A549 (cell line): ENCODE results near the gene ERH. TPM values are rescaled to one million over a fixed set of nuclear protein-coding genes. Genes with fewer than 3 reads are reported as not detected.

ENCODE experiments used
- ATAC-seq, 2 experiments: fragments of 200-7000 bp in 1 of 2; fragments of >200 bp in 1 of 2; cut with Nextera tagmentation in 1 of 2; cut with Tn5 transposase in 1 of 2; 3 replicates each; pipeline versions ENCODE4 v1.8.0 to v1.9.1; 2018 to 2020; ENCODE audit warnings: mild to moderate bottlenecking in 1 of 2, moderate library complexity in 1 of 2
- CTCF ChIA-PET: fragments of 300-600 bp; sonication (Branson Sonifier 250); formaldehyde crosslinking; extraction: SDS; loops from one replicate; lab custom pipeline; 2021; ENCODE audit warnings: antibody characterized with exemption, inconsistent platforms; lab: Yijun Ruan, JAX
- POLR2A ChIA-PET: fragments of 350-600 bp; formaldehyde crosslinking; extraction: SDS; loops from one replicate; lab custom pipeline; 2021; ENCODE audit warnings: antibody characterized with exemption, inconsistent platforms; lab: Yijun Ruan, JAX
- DNase-seq, 2 experiments: peaks; one replicate each; pipeline versions ENCODE4 v3.0.0 to v3.0.0-alpha.2; 2011 to 2016; ENCODE audit warnings: low read depth in 1 of 2, low spot score in 1 of 2
- FAIRE-seq: peaks from 2 replicates; lab custom pipeline; 2011; peaks lifted over from hg19 to GRCh38; lab: Jason Lieb, UNC
- H3K27ac ChIP-seq, 2 experiments: fragments of >200 bp; sonication (Bioruptor Twin); formaldehyde crosslinking; 3 replicates each; pipeline ENCODE4 v1.5.1; 2016 to 2017
- H3K4me1 ChIP-seq: fragments of >200 bp; sonication (Bioruptor Twin); formaldehyde crosslinking; 3 replicates; pipeline ENCODE4 v1.6.1; 2016
- H3K4me2 ChIP-seq: fragments of >200 bp; sonication (Bioruptor Twin); formaldehyde crosslinking; 3 replicates; pipeline ENCODE4 v1.6.1; 2016
- H3K4me3 ChIP-seq: fragments of >200 bp; sonication (Bioruptor Twin); formaldehyde crosslinking; 3 replicates; pipeline ENCODE4 v1.5.1; 2016
- H3K9me3 ChIP-seq: fragments of >200 bp; sonication (Bioruptor Twin); formaldehyde crosslinking; 3 replicates; pipeline ENCODE4 v1.6.1; 2016
- ATOH8 ChIP-seq: fragments of 250-450 bp; sonication (Bioruptor Pico); IDR thresholded peaks from 2 replicates; pipeline ENCODE4 v1.5.0; 2020; ENCODE audit warnings: low read depth, mild to moderate bottlenecking, moderate library complexity
- BCL3 ChIP-seq: fragments of >200 bp; sonication (Bioruptor Twin); formaldehyde crosslinking; IDR thresholded peaks from 3 replicates; pipeline ENCODE4 v1.6.1; 2016
- CBX8 ChIP-seq: fragments of 200-600 bp; sonication (generic); IDR thresholded peaks from 2 replicates; pipeline ENCODE4 v1.6.1; 2016
- CEBPB ChIP-seq, 2 experiments: fragments of >200 bp in 1 of 2; sonication (Bioruptor Twin) in 1 of 2; formaldehyde crosslinking in 1 of 2; IDR thresholded peaks; 2 replicates each; pipeline ENCODE4 v1.6.1; 2012 to 2016
- CHD4 ChIP-seq: fragments of 200-600 bp; sonication (generic); IDR thresholded peaks from 2 replicates; pipeline ENCODE4 v1.6.1; 2016; ENCODE audit warnings: antibody characterized with exemption, mild to moderate bottlenecking, borderline replicate concordance
- CTCF ChIP-seq: fragments of >200 bp; sonication (Bioruptor Twin); formaldehyde crosslinking; IDR thresholded peaks from 3 replicates; pipeline ENCODE4 v1.5.1; 2016
- HDAC2 ChIP-seq: fragments of 200-600 bp; sonication (generic); IDR thresholded peaks from 2 replicates; pipeline ENCODE4 v1.6.1; 2016
- JUN ChIP-seq, 2 experiments: fragments of >200 bp; sonication (Bioruptor Twin); formaldehyde crosslinking; IDR thresholded peaks; 2 replicates in 1 of 2; 3 replicates in 1 of 2; pipeline ENCODE4 v1.6.1; 2016 to 2017
- KDM1A ChIP-seq: fragments of 200-600 bp; sonication (generic); IDR thresholded peaks from 2 replicates; pipeline ENCODE4 v1.6.1; 2016; ENCODE audit warnings: low read depth, mild to moderate bottlenecking
- MAFK ChIP-seq: fragments of 450-650 bp; IDR thresholded peaks from 2 replicates; pipeline ENCODE4 v1.6.1; 2014; ENCODE audit not compliant: partially characterized antibody
- MYC ChIP-seq: IDR thresholded peaks from 2 replicates; pipeline ENCODE4 v1.6.1; 2012; ENCODE audit warnings: mild to moderate bottlenecking, inconsistent platforms, low read length, improper control_type of control experiment, borderline replicate concordance
- PHF8 ChIP-seq: fragments of 200-600 bp; sonication (generic); IDR thresholded peaks from 2 replicates; pipeline ENCODE4 v1.6.1; 2016; ENCODE audit warnings: low read depth, mild to moderate bottlenecking, antibody characterized with exemption, moderate library complexity, borderline replicate concordance
- POLR2A ChIP-seq: IDR thresholded peaks from 2 replicates; pipeline ENCODE4 v1.6.1; 2012; ENCODE audit warnings: mild to moderate bottlenecking, low read length
- POLR2AphosphoS2 ChIP-seq: conservative IDR thresholded peaks from 2 replicates; pipeline ENCODE4 v1.6.1; 2012; ENCODE audit warnings: low read length, improper control_type of control experiment, inconsistent platforms
- RAD21 ChIP-seq, 2 experiments: fragments of >200 bp in 1 of 2; sonication (Bioruptor Twin) in 1 of 2; formaldehyde crosslinking in 1 of 2; IDR thresholded peaks in 1 of 2; conservative IDR thresholded peaks in 1 of 2; 2 replicates in 1 of 2; 3 replicates in 1 of 2; pipeline ENCODE4 v1.6.1; 2012 to 2018; ENCODE audit warnings: inconsistent platforms in 1 of 2
- RARB ChIP-seq: fragments of 250-450 bp; sonication (Bioruptor Pico); IDR thresholded peaks from 2 replicates; pipeline ENCODE4 v1.8.0; 2021; ENCODE audit warnings: mild to moderate bottlenecking, moderate library complexity
- REST ChIP-seq: fragments of 200-600 bp; sonication (generic); IDR thresholded peaks from 2 replicates; pipeline ENCODE4 v1.6.1; 2016; ENCODE audit warnings: antibody characterized with exemption, mild to moderate bottlenecking, moderate library complexity
- RNF2 ChIP-seq: fragments of 200-600 bp; sonication (generic); IDR thresholded peaks from 2 replicates; pipeline ENCODE4 v1.6.1; 2016; ENCODE audit warnings: low read depth, mild to moderate bottlenecking, antibody characterized with exemption, moderate library complexity, borderline replicate concordance
- SMC3 ChIP-seq: fragments of >200 bp; sonication (Bioruptor Twin); formaldehyde crosslinking; IDR thresholded peaks from 3 replicates; pipeline ENCODE4 v1.6.1; 2018; ENCODE audit warnings: inconsistent platforms
- ZNF302 ChIP-seq: fragments of 250-450 bp; sonication (Bioruptor Pico); IDR thresholded peaks from 2 replicates; pipeline ENCODE4 v1.9.0; 2021; ENCODE audit warnings: inconsistent platforms, mild to moderate bottlenecking, moderate library complexity
- ZSCAN20 ChIP-seq: fragments of 250-450 bp; sonication (Bioruptor Pico); IDR thresholded peaks from 2 replicates; pipeline ENCODE4 v1.8.0; 2022; ENCODE audit warnings: mild to moderate bottlenecking, moderate library complexity
- WGBS: methylation state at CpG from one replicate; pipeline ENCODE4 v1.1.6; 2017; ENCODE audit errors: missing lambda C conversion rate; 5-methylcytosine and 5-hydroxymethylcytosine counted together
- polyA plus RNA-seq, 4 experiments: library from polyadenylated mRNA; depleted of rRNA in 3 of 4; stranded (reverse); fragments of >200 nt; fragmentation: RNase III in 1 of 4; extraction: RNeasy Plus Mini Kit Qiagen cat#74134 plus additional on column Dnase treatment in 1 of 4; gene quantifications; 2 replicates in 3 of 4; 3 replicates in 1 of 4; pipeline ENCODE4 v1.2.3, GENCODE V29; 2011 to 2017

The ERH gene
- polyA plus RNA-seq, 2 of the 4 experiments (the other 2 are of a cell fraction) = 377 to 562 TPM

- TF ChIP-seq RNF2 (no peak), POLR2AphosphoS2 (no peak), BCL3 (no peak), MYC (no peak), HDAC2 (no peak)
- TF ChIP-seq, all 56 proteins: peak for 0
Measured at GRCh38 chr14:69344171-69344570, 53.9 kb downstream of the ERH start (continued).

- H3K9me3 ChIP-seq = no peaks in the 10 kb centered on the region
- H3K4me2 ChIP-seq = no peak overlapping the region
- H3K27ac ChIP-seq = no peak overlapping the region
- no peak for DNase-seq
- H3K4me1 ChIP-seq = no peaks in the 10 kb centered on the region
- ChIA-PET POLR2A (no interaction called here), CTCF (interaction anchor here (1.1 to 7.7 kb wide), 8 partner anchors 10 to 117 kb away, joined by 3 to 50 read pairs (median 3); partner anchors contain the start of gene GALNT16)
- 93% methylated on average over 8 of the region's 8 CpGs for WGBS
- no peak for FAIRE-seq
- no peak for ATAC-seq
- TF ChIP-seq SMC3 = no peak
- no peak for TF ChIP-seq REST
- no peak for TF ChIP-seq RARB (CRISPR knock-in tag)
- no peak for TF ChIP-seq MYC
- TF ChIP-seq CEBPB (IDR thresholded peaks at IDR 0.05) = no peak
- TF ChIP-seq ZSCAN20 (CRISPR knock-in tag) = no peak
- TF ChIP-seq KDM1A = no peak
- TF ChIP-seq CBX8 = no peak
- no peak for TF ChIP-seq BCL3
- no peak for TF ChIP-seq PHF8
- no peak for TF ChIP-seq MAFK
- TF ChIP-seq CTCF = no peak
- TF ChIP-seq JUN (IDR thresholded peaks at IDR 0.05) = no peak
- TF ChIP-seq ATOH8 (CRISPR knock-in tag) = no peak
- no peak for TF ChIP-seq CHD4
- no peak for TF ChIP-seq POLR2A
- TF ChIP-seq RAD21 (conservative IDR thresholded peaks at IDR 0.05 in 1 of 2, IDR thresholded peaks at IDR 0.05 in 1 of 2) = no peak
- no peak for TF ChIP-seq ZNF302 (CRISPR knock-in tag)
- H3K4me3 ChIP-seq = no peak overlapping the region
Measured at GRCh38 chr14:69342928-69343525, 55.1 kb downstream of the ERH start.
